Peyer's patch (tissue), 4 donors: Measurements from ENCODE around the gene CDH12.

Experiments used
- POLR2A ChIP-seq, 2 donors: fragments of 450-650 bp; IDR thresholded peaks; one replicate each; pipeline ENCODE4 v1.5.1; 2017; ENCODE audit warnings: antibody characterized with exemption in 2 of 2, mild to moderate bottlenecking in 2 of 2, moderate library complexity in 2 of 2
- TF ChIP-seq, protein P1 (sequence below), 6 experiments: fragments of 450-650 bp in 4 of 6; fragments of 200-600 bp in 2 of 6; sonication (generic) in 1 of 6; IDR thresholded peaks; one replicate each; pipeline ENCODE4 v1.5.1; 2017 to 2019; ENCODE audit warnings: antibody characterized with exemption in 6 of 6, mild to moderate bottlenecking in 3 of 6, moderate library complexity in 1 of 6

DNA sequence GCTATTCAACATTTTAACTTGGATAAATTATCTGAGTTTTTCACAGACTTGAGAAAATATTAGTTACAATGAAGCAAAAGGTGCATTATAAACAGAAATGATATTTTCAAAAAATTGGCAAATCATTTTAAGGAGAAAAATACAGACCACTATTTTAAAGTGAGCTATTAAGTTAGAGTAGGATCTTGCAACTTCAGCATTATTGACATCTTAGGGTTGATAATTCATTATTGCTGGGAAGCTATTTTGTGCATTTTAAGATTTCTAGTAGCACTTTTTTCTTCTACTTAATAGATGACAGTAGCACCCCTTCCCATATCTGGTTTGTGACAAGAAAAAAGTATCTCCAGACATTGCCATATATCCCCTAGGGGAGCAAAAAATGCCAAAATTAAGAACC, 774.1 kb downstream of the CDH12 start:
- TF ChIP-seq, protein P1, sequence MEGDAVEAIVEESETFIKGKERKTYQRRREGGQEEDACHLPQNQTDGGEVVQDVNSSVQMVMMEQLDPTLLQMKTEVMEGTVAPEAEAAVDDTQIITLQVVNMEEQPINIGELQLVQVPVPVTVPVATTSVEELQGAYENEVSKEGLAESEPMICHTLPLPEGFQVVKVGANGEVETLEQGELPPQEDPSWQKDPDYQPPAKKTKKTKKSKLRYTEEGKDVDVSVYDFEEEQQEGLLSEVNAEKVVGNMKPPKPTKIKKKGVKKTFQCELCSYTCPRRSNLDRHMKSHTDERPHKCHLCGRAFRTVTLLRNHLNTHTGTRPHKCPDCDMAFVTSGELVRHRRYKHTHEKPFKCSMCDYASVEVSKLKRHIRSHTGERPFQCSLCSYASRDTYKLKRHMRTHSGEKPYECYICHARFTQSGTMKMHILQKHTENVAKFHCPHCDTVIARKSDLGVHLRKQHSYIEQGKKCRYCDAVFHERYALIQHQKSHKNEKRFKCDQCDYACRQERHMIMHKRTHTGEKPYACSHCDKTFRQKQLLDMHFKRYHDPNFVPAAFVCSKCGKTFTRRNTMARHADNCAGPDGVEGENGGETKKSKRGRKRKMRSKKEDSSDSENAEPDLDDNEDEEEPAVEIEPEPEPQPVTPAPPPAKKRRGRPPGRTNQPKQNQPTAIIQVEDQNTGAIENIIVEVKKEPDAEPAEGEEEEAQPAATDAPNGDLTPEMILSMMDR (IDR thresholded peaks at IDR 0.05): no peak
- TF ChIP-seq POLR2A (IDR thresholded peaks at IDR 0.05): no peak
